HEK293 (cell line): ENCODE results near the gene CNPY4.

Experiments
- CTCF ChIA-PET: fragments of 350-600 bp; formaldehyde crosslinking; extraction: SDS; loops from one replicate; lab custom pipeline; 2021; ENCODE audit warnings: antibody characterized with exemption; lab: Yijun Ruan, JAX
- POLR2A ChIA-PET: fragments of 300-600 bp; formaldehyde crosslinking; extraction: SDS; loops from one replicate; lab custom pipeline; 2020; ENCODE audit warnings: antibody characterized with exemption, inconsistent platforms; lab: Yijun Ruan, JAX
- H3K27ac ChIP-seq: fragments of 200-500 bp; sonication (Bioruptor generic); 2 replicates; pipeline ENCODE4 v1.5.1; 2014; ENCODE audit warnings: low read depth, low read length, control low read depth, inconsistent platforms; ENCODE audit errors: extremely low read depth
- H3K36me3 ChIP-seq, 2 experiments: fragments of 200-500 bp in 1 of 2; sonication (Bioruptor generic) in 1 of 2; 1 replicate in 1 of 2; 2 replicates in 1 of 2; pipeline ENCODE4 v1.5.1; 2014 to 2017; ENCODE audit warnings: inconsistent platforms in 2 of 2, low read length in 2 of 2; ENCODE audit not compliant: control insufficient read depth in 2 of 2, insufficient read depth in 1 of 2
- H3K4me1 ChIP-seq: fragments of 200-500 bp; sonication (Bioruptor generic); 2 replicates; pipeline ENCODE4 v1.5.1; 2014; ENCODE audit warnings: mild to moderate bottlenecking, low read length, inconsistent platforms; ENCODE audit not compliant: control insufficient read depth, insufficient read depth
- H3K4me3 ChIP-seq: 2 replicates; pipeline ENCODE4 v1.5.1; 2011; ENCODE audit warnings: low read depth, mild to moderate bottlenecking, control low read depth, low read length, moderate library complexity
- H3K9me3 ChIP-seq: fragments of 200-500 bp; sonication (Bioruptor generic); 2 replicates; pipeline ENCODE4 v1.5.1; 2014; ENCODE audit warnings: low read depth, low read length, inconsistent platforms; ENCODE audit not compliant: control insufficient read depth, insufficient read depth
- GLIS1 ChIP-seq: fragments of 450-650 bp; formaldehyde crosslinking; IDR thresholded peaks from 2 replicates; pipeline ENCODE4 v1.5.1; 2016; ENCODE audit warnings: missing biosample characterization, missing genetic modification characterization
- HIC1 ChIP-seq: fragments of 450-650 bp; formaldehyde crosslinking; IDR thresholded peaks from 2 replicates; pipeline ENCODE4 v1.5.1; 2016; ENCODE audit warnings: missing biosample characterization, missing genetic modification characterization
- KLF17 ChIP-seq: fragments of 450-650 bp; formaldehyde crosslinking; IDR thresholded peaks from 2 replicates; pipeline ENCODE4 v1.5.1; 2016; ENCODE audit warnings: missing biosample characterization, missing genetic modification characterization
- KLF8 ChIP-seq: fragments of 450-650 bp; formaldehyde crosslinking; IDR thresholded peaks from 2 replicates; pipeline ENCODE4 v1.5.1; 2016; ENCODE audit warnings: missing biosample characterization, missing genetic modification characterization
- OVOL3 ChIP-seq: fragments of 450-650 bp; formaldehyde crosslinking; IDR thresholded peaks from 2 replicates; pipeline ENCODE4 v1.5.1; 2016; ENCODE audit warnings: missing biosample characterization, missing genetic modification characterization
- SCRT1 ChIP-seq: fragments of 450-650 bp; formaldehyde crosslinking; IDR thresholded peaks from 2 replicates; pipeline ENCODE4 v1.5.1; 2016; ENCODE audit warnings: missing biosample characterization, missing genetic modification characterization, borderline replicate concordance
- SCRT2 ChIP-seq: fragments of 450-650 bp; formaldehyde crosslinking; IDR thresholded peaks from 2 replicates; pipeline ENCODE4 v1.5.1; 2016; ENCODE audit warnings: missing biosample characterization, missing genetic modification characterization
- YY2 ChIP-seq: fragments of 450-650 bp; formaldehyde crosslinking; IDR thresholded peaks from 2 replicates; pipeline ENCODE4 v1.5.1; 2016; ENCODE audit warnings: missing biosample characterization, missing genetic modification characterization
- ZBTB21 ChIP-seq: fragments of 450-650 bp; formaldehyde crosslinking; IDR thresholded peaks from 2 replicates; pipeline ENCODE4 v1.5.1; 2017; ENCODE audit warnings: missing biosample characterization, missing genetic modification characterization
- ZBTB8A ChIP-seq: fragments of 450-650 bp; formaldehyde crosslinking; IDR thresholded peaks from 2 replicates; pipeline ENCODE4 v1.5.1; 2016; ENCODE audit warnings: missing biosample characterization, missing genetic modification characterization
- ZFP69B ChIP-seq: fragments of 450-650 bp; formaldehyde crosslinking; IDR thresholded peaks from 2 replicates; pipeline ENCODE4 v1.5.1; 2016; ENCODE audit warnings: missing biosample characterization, missing genetic modification characterization
- ZNF19 ChIP-seq: fragments of 450-650 bp; formaldehyde crosslinking; IDR thresholded peaks from 2 replicates; pipeline ENCODE4; 2016; ENCODE audit warnings: missing biosample characterization, missing genetic modification characterization, low read depth
- ZNF214 ChIP-seq: fragments of 450-650 bp; formaldehyde crosslinking; IDR thresholded peaks from 2 replicates; pipeline ENCODE4 v1.5.1; 2017; ENCODE audit warnings: missing biosample characterization, mild to moderate bottlenecking, missing genetic modification characterization, borderline replicate concordance
- ZNF341 ChIP-seq: fragments of 450-650 bp; formaldehyde crosslinking; IDR thresholded peaks from 2 replicates; pipeline ENCODE4; 2016; ENCODE audit warnings: low read depth, missing biosample characterization, missing genetic modification characterization
- ZNF366 ChIP-seq: fragments of 450-650 bp; formaldehyde crosslinking; conservative IDR thresholded peaks from 2 replicates; pipeline ENCODE4 v1.5.1; 2016; ENCODE audit warnings: missing biosample characterization, missing genetic modification characterization
- ZNF394 ChIP-seq: fragments of 450-650 bp; formaldehyde crosslinking; IDR thresholded peaks from 2 replicates; pipeline ENCODE4 v1.5.1; 2016; ENCODE audit warnings: missing biosample characterization, missing genetic modification characterization, mild to moderate bottlenecking, moderate library complexity, borderline replicate concordance
- ZNF433 ChIP-seq: fragments of 450-650 bp; formaldehyde crosslinking; IDR thresholded peaks from 2 replicates; pipeline ENCODE4 v1.5.1; 2016; ENCODE audit warnings: missing biosample characterization, missing genetic modification characterization, low read depth
- ZNF510 ChIP-seq: fragments of 450-650 bp; formaldehyde crosslinking; IDR thresholded peaks from 2 replicates; pipeline ENCODE4 v1.5.1; 2018; ENCODE audit warnings: mild to moderate bottlenecking, missing genetic modification characterization, missing biosample characterization; ENCODE audit not compliant: insufficient replicate concordance
- ZNF580 ChIP-seq: fragments of 450-650 bp; formaldehyde crosslinking; IDR thresholded peaks from 2 replicates; pipeline ENCODE4 v1.5.1; 2016; ENCODE audit warnings: missing biosample characterization, missing genetic modification characterization
- ZNF600 ChIP-seq: fragments of 450-650 bp; formaldehyde crosslinking; IDR thresholded peaks from 2 replicates; pipeline ENCODE4 v1.5.1; 2016; ENCODE audit warnings: missing biosample characterization, missing genetic modification characterization
- ZNF776 ChIP-seq: fragments of 450-650 bp; formaldehyde crosslinking; IDR thresholded peaks from 2 replicates; pipeline ENCODE4 v1.5.0; 2017; ENCODE audit warnings: missing biosample characterization, missing genetic modification characterization, borderline replicate concordance

Gene CNPY4

GRCh38 chr7:100090527-100091410 lies 28.7 kb upstream of the CNPY4 start:
- Histone ChIP-seq H3K4me1 (peaks cover 8% of the 10 kb centered on the region), H3K36me3 (peaks cover 23 to 56% of the 10 kb centered on the region in 2 experiments), H3K4me3 (no peak overlapping the region), H3K27ac (no peak overlapping the region), H3K9me3 (no peaks in the 10 kb centered on the region)
- ChIA-PET POLR2A (interaction anchor here (1.1 to 7.9 kb wide), 4 partner anchors 8 to 58 kb away, joined by 3 to 115 read pairs (median 4); partner anchors contain the start of genes AP4M1, LAMTOR4, MBLAC1 and MCM7), CTCF (interaction anchor here (0.6 to 1.3 kb wide), 2 partner anchors 38 to 40 kb away, joined by 3 to 4 read pairs; no protein-coding TSS in a partner anchor)
- TF ChIP-seq ZNF776 = no peak
- TF ChIP-seq ZBTB21 (tag by site-specific recombination) = no peak
- TF ChIP-seq OVOL3 = no peak
- no peak for TF ChIP-seq ZNF580 (tag by site-specific recombination)
- TF ChIP-seq GLIS1 = 0 out of 2 replicates have a peak, but pooled peaks have one; percentile 8
- no peak for TF ChIP-seq ZBTB8A (tag by site-specific recombination)
- TF ChIP-seq ZNF366 = peak; percentile 31
- TF ChIP-seq ZNF214 (tag by site-specific recombination) = peak; percentile 70; the same call in 1 of the 2 replicates
- TF ChIP-seq ZNF510 (tag by site-specific recombination) = no peak
- TF ChIP-seq ZNF433 = no peak
- TF ChIP-seq SCRT2 = peak; percentile 88
- peak; percentile 49; the same call in 1 of the 2 replicates for TF ChIP-seq SCRT1 (tag by site-specific recombination)
- peak; percentile 73; the same call in 1 of the 2 replicates for TF ChIP-seq ZNF600
- no peak for TF ChIP-seq HIC1 (tag by site-specific recombination)
- TF ChIP-seq KLF17 (tag by site-specific recombination) = no peak
- no peak for TF ChIP-seq ZNF341 (tag by site-specific recombination)
- TF ChIP-seq ZNF19 (tag by site-specific recombination) = no peak
- TF ChIP-seq ZFP69B (tag by site-specific recombination) = no peak
- peak; percentile 11; the same call in 1 of the 2 replicates for TF ChIP-seq ZNF394 (tag by site-specific recombination)
- TF ChIP-seq KLF8 = peak; percentile 11; the same call in 1 of the 2 replicates
- TF ChIP-seq YY2 (tag by site-specific recombination) = no peak
